SK-MEL-5 (cell line): ENCODE results near the gene PDSS2. TPM values are rescaled to one million over a fixed set of nuclear protein-coding genes. Genes with fewer than 3 reads are reported as not detected.
"Not testable (repeated sequence)": the region's sequence is repeated elsewhere in the genome, so short reads cannot be mapped to it uniquely, and the experiment has no call there.

ENCODE experiments used
- DNase-seq: peaks from one replicate; pipeline ENCODE4 v3.0.0-alpha.2; 2016; ENCODE audit warnings: low read depth, low spot score
- in situ Hi-C: cut with HindIII; loops from 2 replicates; pipeline ENCODE4 v1.10.0; 2016; ENCODE audit warnings: low sequenced_read_pairs, high pct_unique_total_duplicates, low pct_unique_long_range_greater_than_20kb
- total RNA-seq: library from RNA; depleted of rRNA; stranded (reverse); fragments of >200 nt; shearing (Covaris generic); gene quantifications from 2 replicates; pipeline ENCODE4 v1.2.3, GENCODE V29; 2014

PDSS2 gene
- total RNA-seq, 1 experiment from 2014 or later: 12.6 TPM

GRCh38 chr6:107230024-107230423 lies 229.3 kb downstream of the PDSS2 start:
- in situ Hi-C loops: no loop called here
- DNase-seq: no peak

- no peak for DNase-seq
- in situ Hi-C loops: no loop called here
Measured at GRCh38 chr6:107228754-107229153, 230.6 kb downstream of the PDSS2 start.

DNA sequence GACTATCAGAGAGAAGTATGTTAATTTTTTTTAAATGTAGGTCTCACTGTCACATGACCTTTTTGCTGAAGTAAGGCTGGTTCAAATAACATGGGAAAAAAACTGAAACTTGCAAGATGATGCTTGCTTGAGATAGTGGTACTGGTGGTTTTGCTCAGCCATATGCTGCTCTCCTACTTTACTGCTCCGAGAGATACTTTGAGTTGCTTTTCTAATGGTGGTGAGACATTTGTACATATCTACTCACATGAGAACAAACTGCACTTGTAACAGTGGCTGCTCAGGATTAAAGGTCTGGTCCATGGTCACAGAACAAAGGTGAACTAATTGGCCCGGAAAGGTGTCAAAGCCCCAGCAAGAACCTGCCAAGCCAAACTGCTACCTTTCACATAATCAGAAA lies 237.8 kb downstream of the PDSS2 start:
- in situ Hi-C loops: no loop called here
- no peak for DNase-seq

GRCh38 chr6:107219851-107220250 lies 239.5 kb downstream of the PDSS2 start:
- no peak for DNase-seq
- in situ Hi-C loops: no loop called here

DNA sequence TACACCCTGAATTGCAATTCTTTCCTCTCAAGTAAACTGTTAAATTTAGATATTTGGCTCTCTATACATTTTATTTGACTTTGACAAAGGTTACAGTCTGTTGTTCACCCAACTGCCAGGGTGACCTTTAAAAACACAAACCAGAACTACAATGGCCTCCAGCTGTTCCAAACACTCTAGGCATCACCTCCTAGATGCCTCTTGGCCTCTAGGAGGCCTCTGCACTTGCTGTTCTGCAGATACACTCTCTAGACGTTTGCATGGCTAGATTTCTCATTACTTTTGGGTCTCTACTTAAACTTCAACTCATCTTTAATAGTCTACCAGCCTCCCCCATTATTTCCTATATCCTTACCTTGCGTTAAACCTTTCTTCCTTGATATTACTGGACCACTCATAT lies 241.2 kb downstream of the PDSS2 start:
- in situ Hi-C loops: no loop called here
- no peak for DNase-seq

- in situ Hi-C loops: no loop called here
- DNase-seq: no peak
Measured at GRCh38 chr6:107217248-107217647, 242.1 kb downstream of the PDSS2 start.

- no peak for DNase-seq
- in situ Hi-C loops: no loop called here
Measured at GRCh38 chr6:107216197-107216933, 243.0 kb downstream of the PDSS2 start.

DNA sequence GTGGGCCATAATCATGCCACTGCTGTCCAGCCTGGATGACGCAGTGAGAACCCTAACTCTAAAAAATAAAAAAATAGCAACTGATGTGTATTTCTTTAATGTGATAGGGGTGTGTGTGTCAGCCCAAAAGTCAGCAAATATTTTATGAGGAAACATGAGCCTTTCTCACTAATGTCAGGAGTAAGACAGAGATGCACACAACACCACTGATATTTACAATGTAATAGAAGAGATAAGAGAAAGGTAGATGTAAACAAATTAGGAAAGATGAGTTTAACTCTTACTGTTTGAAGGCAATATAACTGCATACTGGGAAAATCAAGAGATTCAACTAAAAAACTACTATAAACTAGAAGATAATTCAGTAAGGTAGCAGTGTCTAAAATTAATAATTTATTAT lies 244.0 kb downstream of the PDSS2 start:
- in situ Hi-C loops: no loop called here
- DNase-seq: no peak

DNA sequence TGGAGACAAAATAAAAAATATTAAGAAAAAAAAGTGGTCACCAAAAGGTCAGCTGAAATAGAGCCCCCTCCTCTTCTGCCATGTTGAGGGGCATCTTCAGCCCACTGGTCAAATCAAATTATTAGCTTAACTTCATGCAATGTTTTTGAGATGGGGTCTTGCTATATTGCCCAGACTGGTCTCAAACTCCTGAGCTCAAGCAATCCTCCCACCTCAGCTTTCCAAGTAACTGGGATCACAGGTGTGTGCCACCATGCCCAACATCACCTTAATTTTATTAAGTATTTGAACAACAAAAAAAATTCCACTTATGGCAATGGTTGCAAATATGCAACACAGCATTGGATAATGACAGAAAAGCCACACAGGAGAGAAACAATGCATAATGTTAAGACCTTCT lies 244.7 kb downstream of the PDSS2 start:
- DNase-seq: no peak
- in situ Hi-C loops: no loop called here

GRCh38 chr6:107209406-107210305 lies 249.7 kb downstream of the PDSS2 start:
- in situ Hi-C loops: no loop called here
- no peak for DNase-seq

- no peak for DNase-seq
- in situ Hi-C loops: no loop called here
Measured at GRCh38 chr6:107207251-107207873, 252.0 kb downstream of the PDSS2 start.

DNA sequence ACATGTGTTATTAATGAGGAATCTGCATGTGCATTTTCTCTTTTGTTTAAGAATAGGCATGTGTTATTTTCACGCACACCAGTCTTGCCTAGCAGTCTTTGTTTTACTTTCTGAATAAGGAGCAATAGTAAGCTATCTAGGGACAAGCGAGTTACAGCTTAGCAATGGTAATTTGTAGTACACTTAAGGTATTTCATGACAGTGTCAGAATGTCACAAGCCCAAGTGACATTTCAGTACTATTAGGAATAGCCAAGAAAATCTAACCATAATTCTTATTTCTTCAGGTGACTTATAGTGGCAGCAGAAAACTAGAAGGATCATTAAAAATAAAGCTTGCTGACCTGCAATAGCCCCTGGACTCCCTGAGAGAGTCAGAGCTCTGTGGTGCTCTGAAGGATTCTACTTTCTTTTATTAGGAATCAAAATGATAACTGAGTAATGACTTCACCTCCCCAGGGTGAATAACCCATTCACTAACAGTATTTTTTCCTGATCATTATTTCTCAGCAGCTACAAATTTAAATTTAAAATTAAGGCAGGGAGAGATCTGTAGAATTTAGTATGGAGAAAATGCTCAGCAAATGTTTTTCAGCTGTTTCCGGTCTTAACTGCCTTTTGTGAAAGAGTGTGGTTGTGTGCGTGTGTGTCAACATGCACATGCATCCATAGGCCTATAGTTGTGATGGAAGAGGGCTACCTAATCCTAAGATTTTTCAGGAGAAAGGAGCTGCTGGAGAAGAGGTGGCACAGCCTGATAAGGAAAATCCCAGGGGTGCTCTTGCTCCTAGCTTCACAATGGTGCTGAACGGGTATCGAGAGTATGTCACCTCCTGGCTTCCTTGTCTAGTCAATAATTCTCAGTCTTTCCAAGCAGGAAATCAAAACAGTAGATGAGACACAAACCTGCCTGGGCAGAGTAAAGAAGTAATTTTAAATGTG lies 254.0 kb downstream of the PDSS2 start:
- DNase-seq: no peak
- in situ Hi-C loops: no loop called here

DNA sequence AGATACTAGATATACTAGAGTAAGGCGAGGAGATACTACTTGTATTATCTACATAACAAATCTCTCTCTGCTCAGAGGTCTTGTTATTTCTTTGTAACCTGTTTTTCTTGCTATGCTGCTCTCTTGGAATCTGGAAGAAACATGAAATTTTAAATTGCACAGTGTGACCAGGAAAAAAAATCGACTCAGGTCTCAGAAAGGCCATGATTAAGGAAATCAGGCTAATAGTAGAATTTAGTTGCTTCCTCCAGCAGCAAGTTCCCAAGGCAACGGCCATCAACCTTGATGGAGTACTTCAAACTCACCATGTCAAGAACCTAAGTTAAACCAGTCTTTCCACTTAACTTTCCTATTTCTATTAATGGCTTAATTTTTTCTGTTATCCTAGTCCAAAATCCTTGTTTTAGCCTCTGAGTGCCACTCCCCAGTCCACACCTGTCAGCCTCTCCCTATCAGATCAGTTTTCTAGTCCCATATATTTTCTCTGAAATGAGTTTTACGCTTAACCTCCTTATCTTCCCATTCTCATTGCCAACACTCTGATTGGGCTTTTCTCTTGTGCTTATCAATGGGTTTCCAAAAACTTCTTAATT lies 256.4 kb downstream of the PDSS2 start:
- in situ Hi-C loops: no loop called here

GRCh38 chr6:107198631-107199416 lies 260.5 kb downstream of the PDSS2 start:
- in situ Hi-C loops: no loop called here

More for the DNA sequence above, 256.4 kb downstream of the PDSS2 start:
- no peak for DNase-seq

GRCh38 chr6:107196152-107196551 lies 263.2 kb downstream of the PDSS2 start:
- in situ Hi-C loops: no loop called here

More at GRCh38 chr6:107198631-107199416, 260.5 kb downstream of the PDSS2 start:
- DNase-seq: no peak

GRCh38 chr6:107194723-107195122 lies 264.6 kb downstream of the PDSS2 start:
- in situ Hi-C loops, DNase-seq: not testable (repeated sequence)

More at GRCh38 chr6:107196152-107196551, 263.2 kb downstream of the PDSS2 start:
- DNase-seq: no peak
